Right renal pelvis (tissue), 4 donors: Measurements from ENCODE around the gene CPA2. TPM values are rescaled to one million over a fixed set of nuclear protein-coding genes. Genes with fewer than 3 reads are reported as not detected.
"Not testable (repeated sequence)": the region's sequence is repeated elsewhere in the genome, so short reads cannot be mapped to it uniquely, and the experiment has no call there.

Experiments used
- DNase-seq, 4 donors: peaks; one replicate each; pipeline ENCODE4 v3.0.0-alpha.2; 2013; ENCODE audit warnings: low read depth in 4 of 4, low spot score in 3 of 4, missing footprints in 1 of 4
- polyA plus RNA-seq, 4 donors: library from polyadenylated mRNA; unstranded; fragments of 120-200 nt; gene quantifications; one replicate each; pipeline ENCODE4 v1.2.1, GENCODE V29; 2013; ENCODE audit not compliant: insufficient read length in 4 of 4

Gene CPA2
- polyA plus RNA-seq: under 1 TPM; 0.34 to 0.49 (median 0.37) TPM

- DNase-seq: no peak
Measured at GRCh38 chr7:130266258-130266960, at the start of gene CPA2. TSS of gene CPA2 (plus strand) at chr7:130266863. CDS start at chr7:130266882, 19 bp downstream.

GRCh38 chr7:130218806-130219620 lies 47.6 kb upstream of the CPA2 start:
- DNase-seq: no peak

- DNase-seq: no peak
Measured at GRCh38 chr7:130219871-130220270, 46.8 kb upstream of the CPA2 start.

- no peak for DNase-seq
Measured at GRCh38 chr7:130221746-130222145, 44.9 kb upstream of the CPA2 start.

GRCh38 chr7:130223646-130224045 lies 43.0 kb upstream of the CPA2 start:
- no peak for DNase-seq

GRCh38 chr7:130224210-130224609 lies 42.5 kb upstream of the CPA2 start:
- no peak for DNase-seq

- DNase-seq: not testable (repeated sequence)
Measured at GRCh38 chr7:130224923-130225322, 41.7 kb upstream of the CPA2 start.

GRCh38 chr7:130226333-130226732 lies 40.3 kb upstream of the CPA2 start:
- DNase-seq: no peak

- no peak for DNase-seq
Measured at GRCh38 chr7:130227883-130228575, 38.6 kb upstream of the CPA2 start.

- no peak for DNase-seq
Measured at GRCh38 chr7:130228840-130229502, 37.7 kb upstream of the CPA2 start.

- not testable (repeated sequence) for DNase-seq
Measured at GRCh38 chr7:130229981-130230380, 36.7 kb upstream of the CPA2 start.

- DNase-seq: no peak
Measured at GRCh38 chr7:130231792-130232191, 34.9 kb upstream of the CPA2 start.

GRCh38 chr7:130232209-130232608 lies 34.5 kb upstream of the CPA2 start:
- no peak for DNase-seq

- no peak for DNase-seq
Measured at GRCh38 chr7:130234078-130234477, 32.6 kb upstream of the CPA2 start.

GRCh38 chr7:130236361-130236760 lies 30.3 kb upstream of the CPA2 start:
- not testable (repeated sequence) for DNase-seq

- no peak for DNase-seq
Measured at GRCh38 chr7:130240240-130240639, 26.4 kb upstream of the CPA2 start.

GRCh38 chr7:130242198-130243014 lies 24.3 kb upstream of the CPA2 start:
- no peak for DNase-seq

- not testable (repeated sequence) for DNase-seq
Measured at GRCh38 chr7:130243486-130243885, 23.2 kb upstream of the CPA2 start.

GRCh38 chr7:130246491-130246890 lies 20.2 kb upstream of the CPA2 start:
- not testable (repeated sequence) for DNase-seq

- DNase-seq: not testable (repeated sequence)
Measured at GRCh38 chr7:130248842-130249241, 17.8 kb upstream of the CPA2 start.
